Superior temporal gyrus (tissue), 1 donor: Measurements from ENCODE around the gene PRTN3.
"Not testable (repeated sequence)": the region's sequence is repeated elsewhere in the genome, so short reads cannot be mapped to it uniquely, and the experiment has no call there.

Experiments used
- DNase-seq: peaks from one replicate; pipeline ENCODE4 v3.0.0-alpha.2; 2016; ENCODE audit errors: extremely low spot score

The PRTN3 gene

GRCh38 chr19:881385-882071 is 40.7 kb downstream of the PRTN3 start:
- no peak for DNase-seq

- no peak for DNase-seq
Measured at GRCh38 chr19:882871-883497, 42.2 kb downstream of the PRTN3 start.

- no peak for DNase-seq
Measured at GRCh38 chr19:883661-884211, 42.9 kb downstream of the PRTN3 start.

GRCh38 chr19:884420-885211 is 43.8 kb downstream of the PRTN3 start:
- no peak for DNase-seq

- no peak for DNase-seq
Measured at GRCh38 chr19:885536-886224, 44.9 kb downstream of the PRTN3 start.

GRCh38 chr19:887072-887471 is 46.3 kb downstream of the PRTN3 start:
- peak; percentile 59 for DNase-seq

- no peak for DNase-seq
Measured at GRCh38 chr19:887599-887998, 46.8 kb downstream of the PRTN3 start.

GRCh38 chr19:888581-889385 is 48.0 kb downstream of the PRTN3 start:
- DNase-seq = no peak

GRCh38 chr19:889662-890295 is 49.0 kb downstream of the PRTN3 start:
- no peak for DNase-seq

- no peak for DNase-seq
Measured at GRCh38 chr19:890831-891230, 50.0 kb downstream of the PRTN3 start.

- DNase-seq = not testable (repeated sequence)
Measured at GRCh38 chr19:891421-892200, 50.8 kb downstream of the PRTN3 start.

- no peak for DNase-seq
Measured at GRCh38 chr19:892243-892893, 51.6 kb downstream of the PRTN3 start.

GRCh38 chr19:892894-893689 is 52.3 kb downstream of the PRTN3 start, which contains the start of the genes MED16 and RNU6-9:
TSS of gene MED16 (minus strand) at chr19:893187. CDS start at chr19:891131, 2,056 bp downstream.
TSS of gene RNU6-9 (plus strand) at chr19:893484.
- peak; percentile 98 for DNase-seq

GRCh38 chr19:896434-896833 is 55.6 kb downstream of the PRTN3 start:
- DNase-seq = no peak

- no peak for DNase-seq
Measured at GRCh38 chr19:896999-897398, 56.2 kb downstream of the PRTN3 start.

GRCh38 chr19:897442-898039 is 56.7 kb downstream of the PRTN3 start:
- DNase-seq = no peak
